ENCODE results near the gene IGSF9. TPM values are rescaled to one million over a fixed set of nuclear protein-coding genes. Genes with fewer than 3 reads are reported as not detected.

Gene IGSF9
- total and polyA plus RNA-seq, 10 of the 15 experiments (the other 5 are each of a cell fraction or from before 2014, with no cell fraction given), result 0.04 to 0.07 TPM; not detected in 8

- TF ChIP-seq ZNF592 (IDR thresholded peaks at IDR 0.05) (no peak), TAF1 (IDR thresholded peaks at IDR 0.05; ENCODE audit: borderline replicate concordance, low read depth, low read length) (peak; percentile 98), KDM1A (IDR thresholded peaks at IDR 0.05; ENCODE audit: borderline replicate concordance) (no peak), ATF7 (IDR thresholded peaks at IDR 0.05; ENCODE audit: low read depth) (0 out of 2 replicates have a peak, but pooled peaks have one; percentile 9), TCF12 (IDR thresholded peaks at IDR 0.05; ENCODE audit: low read depth, low read length) (peak; percentile 85), POLR2AphosphoS2 (IDR thresholded peaks at IDR 0.05; ENCODE audit: low read depth, low read length) (peak; percentile 96), RELB (IDR thresholded peaks at IDR 0.05; ENCODE audit: low read depth) (peak; percentile 87), ZBTB4 (CRISPR knock-in tag; IDR thresholded peaks at IDR 0.05) (no peak), ZNF274 (IDR thresholded peaks at IDR 0.05; ENCODE audit: insufficient read depth, insufficient read length) (no peak), BCL3 (IDR thresholded peaks at IDR 0.05; ENCODE audit: borderline replicate concordance, insufficient read depth, low read depth, low read length, poor library complexity, severe bottlenecking) (no peak), MLLT1 (IDR thresholded peaks at IDR 0.05) (peak; percentile 88), IRF3 (IDR thresholded peaks at IDR 0.05) (no peak), WRNIP1 (IDR thresholded peaks at IDR 0.05; ENCODE audit: borderline replicate concordance, low read depth, low read length) (no peak), LARP7 (IDR thresholded peaks at IDR 0.05) (peak; percentile 81), BACH1 (IDR thresholded peaks at IDR 0.05; ENCODE audit: borderline replicate concordance) (peak; percentile 67)
Measured at GRCh38 chr1:159924791-159925718, 20.4 kb downstream of the IGSF9 start, which contains the start of gene TAGLN2 (continued).
